HG02885 (cell line): Measurements from ENCODE around the gene SLC25A13.
"Not testable (repeated sequence)": the region's sequence is repeated elsewhere in the genome, so short reads cannot be mapped to it uniquely, and the experiment has no call there.

Source experiments
- ATAC-seq: cut with Tn5 transposase; IDR thresholded peaks from one replicate; pipeline ENCODE4 v1.9.1; 2021; ENCODE audit warnings: mild to moderate bottlenecking; ENCODE audit not compliant: unreplicated experiment, poor library complexity

SLC25A13 gene

GRCh38 chr7:96321658-96322372 lies at the start of gene SLC25A13:
Gene SLC25A13, minus strand, starts transcription at chr7:96322098. Its CDS starts 142 bp downstream, at chr7:96321956.
- ATAC-seq, result peak; percentile 84

GRCh38 chr7:96365916-96366315 lies 44.0 kb upstream of the SLC25A13 start:
- not testable (repeated sequence) for ATAC-seq

DNA sequence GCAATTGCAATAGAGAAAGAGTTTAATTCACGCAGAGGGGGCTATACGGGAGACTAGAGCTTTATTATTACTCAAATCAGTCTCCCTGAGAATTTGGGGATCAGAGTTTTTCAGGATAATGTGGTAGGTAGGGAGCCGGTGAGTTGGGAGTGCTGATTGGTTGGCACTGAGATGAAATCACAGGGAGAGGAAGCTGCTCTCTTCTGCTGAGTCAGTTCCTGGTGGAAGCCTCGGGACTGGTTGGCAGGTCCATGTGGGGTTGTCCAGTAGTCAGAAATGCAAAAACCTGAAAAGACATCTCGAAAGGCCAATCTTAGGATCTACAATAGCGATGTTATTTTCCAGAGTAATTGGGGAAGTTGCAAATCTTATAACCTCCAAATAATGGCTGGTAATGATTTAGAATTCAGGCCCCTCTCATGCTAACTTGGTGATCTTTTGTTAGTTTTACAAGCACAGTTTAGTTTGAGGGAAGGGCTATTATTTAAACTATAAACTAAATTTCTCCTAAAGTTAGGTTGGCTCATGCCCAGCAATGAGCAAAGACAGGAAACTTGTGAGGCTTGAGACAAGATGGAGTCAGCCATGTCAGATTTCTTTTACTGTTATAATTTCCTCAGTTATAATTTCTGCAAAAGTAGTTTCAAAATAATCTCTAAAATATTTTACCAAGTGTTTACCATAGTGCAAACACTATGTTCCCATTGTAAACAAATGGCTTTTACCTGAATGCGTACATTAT lies 39.4 kb upstream of the SLC25A13 start:
- no peak for ATAC-seq

DNA sequence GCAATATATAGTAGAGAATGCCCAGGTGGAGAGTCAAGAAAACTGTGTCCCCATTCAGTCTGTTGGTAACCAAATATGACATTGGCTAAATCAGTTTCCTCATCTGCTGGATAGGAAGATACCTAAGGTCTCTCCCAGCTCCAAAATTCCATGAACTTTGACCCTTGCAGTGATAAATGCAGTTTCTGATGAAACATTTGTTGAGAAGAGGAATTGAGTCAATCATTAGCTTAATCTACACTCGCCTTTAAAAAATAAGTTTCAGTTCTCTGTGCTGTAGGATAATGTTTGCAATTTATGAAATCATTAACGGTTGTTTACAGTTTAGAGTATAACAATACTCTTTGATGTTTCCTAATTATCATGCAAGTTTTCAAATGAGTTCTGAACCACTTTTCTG lies 38.0 kb upstream of the SLC25A13 start:
- no peak for ATAC-seq

DNA sequence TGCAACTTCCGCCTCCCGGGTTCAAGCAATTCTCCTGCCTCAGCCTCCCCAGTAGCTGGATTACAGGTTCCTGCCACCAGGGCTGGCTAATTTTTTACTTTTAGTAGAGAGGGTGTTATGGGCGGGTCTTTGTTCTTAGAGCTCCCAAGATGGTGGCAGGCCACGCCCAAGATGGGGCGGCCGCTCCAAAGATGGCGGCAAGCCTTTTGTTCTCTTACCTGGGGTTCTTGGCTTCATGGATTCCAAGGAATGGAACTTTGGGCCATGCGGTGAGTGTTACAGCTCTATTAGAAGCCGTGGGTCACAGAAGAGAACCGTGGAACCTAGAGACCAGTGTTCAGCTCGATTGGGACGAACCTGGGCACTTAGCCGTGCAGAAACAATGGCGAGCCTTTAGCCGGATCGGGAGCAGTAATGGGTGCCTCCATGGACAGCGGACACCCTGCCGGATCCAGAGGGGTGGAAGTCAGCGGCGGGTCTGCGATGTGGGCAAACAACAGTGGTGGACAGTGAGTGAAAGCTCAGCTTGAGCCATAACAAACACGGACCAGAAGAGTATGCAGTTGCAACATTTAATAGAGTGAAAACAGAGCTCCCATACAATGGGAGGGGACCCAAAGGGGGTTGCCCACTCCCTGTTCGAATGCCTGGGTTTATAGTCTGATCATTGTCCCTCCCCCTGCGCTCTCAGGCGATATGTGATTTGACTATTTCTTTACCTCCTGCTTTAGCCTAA lies 36.5 kb upstream of the SLC25A13 start:
- ATAC-seq, result not testable (repeated sequence)

GRCh38 chr7:96355990-96356506 lies 34.1 kb upstream of the SLC25A13 start:
- ATAC-seq, result no peak

DNA sequence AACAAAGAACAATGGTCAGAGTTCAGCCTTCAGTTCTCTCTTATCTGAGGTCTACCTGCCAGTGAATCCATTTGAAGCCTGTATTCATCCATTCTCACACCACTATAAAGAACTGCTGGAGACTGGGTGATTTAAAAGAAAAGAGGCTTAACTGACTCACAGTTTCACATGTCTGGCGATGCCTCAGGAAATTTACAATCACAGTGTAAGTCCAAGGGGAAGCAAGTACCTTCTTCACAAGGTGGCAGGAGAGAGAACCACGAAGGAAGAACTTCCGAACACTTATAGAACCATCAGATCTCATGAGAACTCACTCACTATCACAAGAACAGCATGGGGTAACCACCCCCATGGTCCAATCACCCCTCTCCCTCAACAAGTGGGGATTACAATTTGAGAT lies 33.0 kb upstream of the SLC25A13 start:
- ATAC-seq, result no peak

- ATAC-seq, result no peak
Measured at GRCh38 chr7:96349572-96349971, 27.7 kb upstream of the SLC25A13 start.

DNA sequence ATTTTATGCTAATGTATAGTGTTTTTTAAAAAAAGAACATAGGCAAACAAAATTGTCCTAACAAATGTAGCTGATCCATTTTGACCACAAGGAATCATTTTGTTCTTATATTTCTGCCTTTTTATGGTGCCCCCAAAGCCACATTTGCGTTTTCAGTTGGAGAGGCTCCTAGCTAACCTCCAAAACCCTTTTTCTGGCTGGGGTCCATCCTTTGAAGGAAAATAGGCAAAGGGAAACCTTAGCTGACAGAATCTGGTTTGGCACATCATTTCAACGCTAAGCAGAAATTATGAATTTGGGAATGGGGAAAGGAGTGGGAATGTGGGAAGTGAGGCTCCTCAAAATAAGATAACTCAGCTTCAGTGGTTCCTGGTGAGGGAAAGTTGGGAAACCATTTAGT lies 25.6 kb upstream of the SLC25A13 start:
- no peak for ATAC-seq

- ATAC-seq, result no peak
Measured at GRCh38 chr7:96346293-96346953, 24.5 kb upstream of the SLC25A13 start.

DNA sequence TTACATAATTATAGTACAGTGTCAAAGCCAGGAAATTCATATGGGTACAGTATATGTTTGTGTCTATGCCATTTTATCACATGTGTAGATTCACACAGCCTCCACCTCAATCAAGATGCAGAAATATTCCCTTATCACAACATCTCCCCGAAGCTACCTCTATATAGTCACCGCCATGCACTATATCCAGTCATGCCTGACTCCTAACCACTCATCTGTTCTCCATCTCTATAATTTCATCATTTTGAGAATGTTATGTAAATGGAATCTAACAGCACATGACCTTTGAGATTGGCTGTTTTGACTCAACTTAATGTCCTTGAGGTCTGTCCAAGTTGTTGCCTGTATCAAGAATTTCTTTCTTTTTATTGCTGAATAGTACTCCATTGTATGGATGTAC lies 22.3 kb upstream of the SLC25A13 start:
- ATAC-seq, result no peak

DNA sequence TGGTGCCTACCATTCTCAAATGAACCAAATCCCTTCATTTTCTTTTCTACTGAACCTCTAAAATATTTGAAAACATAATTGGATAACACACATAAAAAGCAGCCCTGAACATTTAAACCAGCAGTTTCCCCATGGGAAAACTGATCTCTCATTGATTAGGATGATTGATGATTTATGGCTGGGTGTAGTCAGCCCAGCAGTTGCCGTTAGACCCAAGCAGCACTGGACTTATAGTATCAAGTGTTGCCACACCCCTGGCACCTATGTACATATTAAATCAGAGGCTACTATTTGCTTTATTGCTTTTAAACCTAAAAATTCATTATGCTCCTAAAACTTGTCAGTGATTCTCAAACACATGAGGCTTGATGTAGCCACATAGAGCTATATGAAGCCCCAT lies 20.2 kb upstream of the SLC25A13 start:
- no peak for ATAC-seq

DNA sequence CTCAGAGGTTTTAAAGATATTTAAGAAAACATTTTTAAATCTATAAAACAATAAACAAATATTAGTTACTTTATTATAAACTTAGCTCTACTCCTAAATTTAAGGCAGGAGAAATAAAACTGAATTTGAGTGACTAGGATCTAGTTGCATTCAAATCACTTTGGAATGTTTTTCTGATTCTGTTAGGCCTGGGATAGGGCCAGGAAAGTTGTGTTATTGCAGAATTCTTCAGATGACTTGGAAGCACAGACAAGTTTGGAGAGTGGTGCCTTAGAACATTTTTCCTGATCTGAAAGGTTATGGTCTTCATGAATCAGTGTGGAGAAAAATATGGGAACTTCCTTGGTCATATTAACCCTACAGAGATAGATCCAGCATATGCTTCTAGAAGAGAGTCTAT lies 15.6 kb upstream of the SLC25A13 start:
- ATAC-seq, result no peak

- no peak for ATAC-seq
Measured at GRCh38 chr7:96332325-96332724, 10.4 kb upstream of the SLC25A13 start.

GRCh38 chr7:96331775-96332174 lies 9.9 kb upstream of the SLC25A13 start:
- ATAC-seq, result no peak

- no peak for ATAC-seq
Measured at GRCh38 chr7:96331233-96331632, 9.3 kb upstream of the SLC25A13 start.

DNA sequence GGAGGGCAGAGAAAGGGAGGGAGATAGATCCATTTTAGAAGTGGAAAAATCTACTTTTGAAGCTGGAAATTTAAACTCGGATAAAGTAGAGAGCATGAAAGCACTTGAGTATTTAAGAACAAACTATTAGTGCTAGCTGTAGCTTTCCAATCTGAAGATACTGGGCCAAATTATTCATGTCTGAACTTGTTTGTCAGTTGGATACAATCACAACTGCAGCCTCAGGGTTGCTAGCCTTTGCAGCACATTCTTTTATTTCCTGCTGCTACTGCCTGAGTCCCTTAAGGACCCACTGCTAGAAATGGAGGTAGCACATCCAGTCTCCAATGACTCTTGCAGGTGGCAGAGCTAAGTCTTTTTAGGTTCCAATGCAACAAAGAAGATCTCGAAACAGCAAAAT lies 8.3 kb upstream of the SLC25A13 start:
- ATAC-seq, result no peak

GRCh38 chr7:96329241-96329640 lies 7.3 kb upstream of the SLC25A13 start:
- ATAC-seq, result no peak

- ATAC-seq, result no peak
Measured at GRCh38 chr7:96328016-96328415, 6.1 kb upstream of the SLC25A13 start.

DNA sequence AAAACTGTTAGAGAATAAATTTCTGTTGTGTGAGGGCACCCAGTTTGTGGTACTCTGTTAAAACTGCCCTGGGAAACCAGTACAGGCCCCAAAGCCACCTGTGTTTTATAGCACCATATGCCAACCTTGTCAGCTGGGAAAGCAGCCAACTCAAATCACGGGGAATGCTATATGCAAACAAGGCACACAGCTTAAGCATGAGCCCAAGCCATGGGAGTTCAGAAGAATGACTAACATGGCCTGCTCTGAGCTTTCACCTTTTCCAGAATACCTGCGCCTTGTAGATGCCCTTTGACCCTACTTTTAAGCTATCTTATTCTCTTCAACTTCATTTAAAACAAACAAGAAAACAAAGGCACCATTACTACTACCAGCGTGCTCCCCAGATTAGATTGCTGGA lies 5.5 kb upstream of the SLC25A13 start:
- ATAC-seq, result no peak
